Right renal cortex interstitium (tissue), 3 donors: Measurements from ENCODE around the gene CHST11. TPM values are rescaled to one million over a fixed set of nuclear protein-coding genes. Genes with fewer than 3 reads are reported as not detected.
"Not testable (repeated sequence)": the region's sequence is repeated elsewhere in the genome, so short reads cannot be mapped to it uniquely, and the experiment has no call there.

ENCODE experiments used
- DNase-seq, 3 donors: peaks; one replicate each; pipeline ENCODE4 v3.0.0-alpha.2; 2013; ENCODE audit warnings: low read depth in 3 of 3, low spot score in 2 of 3
- polyA plus RNA-seq, 3 donors: library from polyadenylated mRNA; unstranded; fragments of 120-200 nt; gene quantifications; one replicate each; pipeline ENCODE4 v1.2.1, GENCODE V29; 2013; ENCODE audit not compliant: insufficient read length in 3 of 3

CHST11 gene
- polyA plus RNA-seq, 3 donors: 7.3 to 8.6 (median 8.0) TPM

DNA sequence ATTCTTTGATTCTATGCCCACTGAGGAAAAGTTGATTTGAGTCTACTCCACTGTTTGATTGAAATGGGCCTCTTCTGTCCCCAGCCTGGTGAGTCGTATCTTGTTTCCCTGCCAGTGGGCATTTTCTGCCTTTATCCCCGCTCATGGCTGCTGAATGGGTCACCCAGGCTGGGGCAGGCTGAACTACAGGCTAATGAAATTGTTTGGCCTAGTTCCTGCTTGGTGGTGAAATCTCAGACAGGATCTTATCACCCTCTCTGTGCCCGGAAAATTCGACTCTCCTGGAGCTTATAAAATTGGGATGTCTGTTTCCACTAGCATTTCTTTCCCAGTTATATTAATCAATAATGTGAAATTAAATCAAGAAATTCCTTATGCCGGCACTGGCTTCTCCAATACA lies 65.0 kb downstream of the CHST11 start:
- no peak for DNase-seq

- DNase-seq: no peak
Measured at GRCh38 chr12:104522985-104523722, 66.4 kb downstream of the CHST11 start.

DNA sequence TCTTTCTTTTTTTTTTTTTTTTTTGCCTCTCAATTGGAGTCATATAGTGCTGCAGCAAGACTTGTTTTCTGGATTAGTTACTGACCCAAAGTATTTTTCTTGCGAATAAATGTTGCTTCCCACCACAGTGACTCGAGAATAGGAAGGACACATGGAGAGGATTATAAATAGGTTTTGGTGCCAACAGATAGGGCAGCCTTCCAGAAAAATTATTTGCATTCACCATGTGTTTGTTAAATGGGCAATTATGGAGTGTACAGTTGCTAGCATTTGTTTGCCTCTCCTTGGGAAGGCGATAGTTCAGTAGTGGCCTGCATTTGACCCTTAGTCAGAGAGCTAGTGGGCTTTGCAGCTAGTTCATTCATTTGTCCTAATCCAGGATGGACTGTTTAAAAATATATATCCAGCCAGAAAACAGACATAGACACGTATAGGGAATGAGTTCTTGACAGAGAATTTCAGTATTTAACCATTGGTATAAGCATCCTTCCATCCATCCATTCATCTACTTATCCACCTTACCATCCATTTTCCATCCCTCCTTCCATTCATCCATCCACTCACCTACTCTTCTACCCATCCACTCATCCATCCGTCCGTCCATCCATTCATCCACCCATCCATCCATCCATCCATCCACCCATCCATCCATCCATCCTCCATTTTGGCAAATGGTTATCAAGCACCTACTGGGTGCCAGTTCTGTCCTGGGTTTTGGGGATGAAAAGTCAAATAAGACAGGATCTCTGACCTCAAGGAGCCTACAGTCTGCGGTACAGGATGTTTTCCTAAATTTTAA lies 67.5 kb downstream of the CHST11 start:
- no peak for DNase-seq

DNA sequence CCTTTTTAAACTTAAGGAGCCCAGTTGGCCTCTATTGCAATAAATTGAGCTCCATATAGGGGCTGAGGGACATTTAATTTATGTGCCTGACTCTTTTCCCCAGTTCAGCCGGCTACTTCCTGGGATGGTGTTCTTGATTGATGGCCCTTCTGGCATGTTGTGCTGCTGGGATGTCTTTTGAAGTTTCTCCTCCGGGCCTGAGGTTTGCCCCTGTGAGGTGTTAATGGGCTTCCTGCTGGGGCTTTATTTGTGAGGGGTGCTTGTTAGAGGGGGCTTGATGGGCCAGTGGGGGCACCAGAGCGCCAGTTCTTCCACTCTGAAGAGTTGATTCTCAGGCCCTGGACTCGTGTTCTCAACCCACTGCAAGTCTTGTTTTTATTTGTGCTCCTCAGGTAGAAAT lies 69.6 kb downstream of the CHST11 start:
- DNase-seq: no peak

- no peak for DNase-seq
Measured at GRCh38 chr12:104526751-104527150, 70.0 kb downstream of the CHST11 start.

DNA sequence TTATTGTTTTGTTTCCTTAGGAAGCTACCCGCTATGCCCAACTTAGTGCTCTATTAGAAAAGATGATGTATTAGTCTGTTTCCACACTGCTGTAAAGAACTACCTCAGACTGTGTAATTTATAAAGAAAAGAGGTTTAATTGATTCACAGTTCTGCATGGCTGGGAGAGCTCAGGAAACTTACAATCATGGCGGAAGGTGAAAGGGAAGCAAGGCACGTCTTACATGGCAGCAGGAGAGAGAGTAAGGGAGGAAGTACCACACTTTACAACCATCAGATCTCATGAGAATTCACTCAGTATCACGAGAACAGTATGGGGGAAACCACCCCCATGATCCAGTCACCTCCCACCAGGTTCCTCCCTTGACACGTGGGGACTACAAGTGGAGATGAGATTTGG lies 70.9 kb downstream of the CHST11 start:
- DNase-seq: not testable (repeated sequence)

GRCh38 chr12:104529130-104529874 lies 72.6 kb downstream of the CHST11 start:
- DNase-seq: no peak

- no peak for DNase-seq
Measured at GRCh38 chr12:104532636-104533035, 75.9 kb downstream of the CHST11 start.

- DNase-seq: no peak
Measured at GRCh38 chr12:104533134-104533533, 76.4 kb downstream of the CHST11 start.

- no peak for DNase-seq
Measured at GRCh38 chr12:104534162-104534856, 77.6 kb downstream of the CHST11 start.

- no peak for DNase-seq
Measured at GRCh38 chr12:104534857-104535248, 78.1 kb downstream of the CHST11 start.

- no peak for DNase-seq
Measured at GRCh38 chr12:104535369-104535768, 78.6 kb downstream of the CHST11 start.

GRCh38 chr12:104536841-104537240 lies 80.1 kb downstream of the CHST11 start:
- no peak for DNase-seq

GRCh38 chr12:104538056-104538455 lies 81.3 kb downstream of the CHST11 start:
- no peak for DNase-seq

DNA sequence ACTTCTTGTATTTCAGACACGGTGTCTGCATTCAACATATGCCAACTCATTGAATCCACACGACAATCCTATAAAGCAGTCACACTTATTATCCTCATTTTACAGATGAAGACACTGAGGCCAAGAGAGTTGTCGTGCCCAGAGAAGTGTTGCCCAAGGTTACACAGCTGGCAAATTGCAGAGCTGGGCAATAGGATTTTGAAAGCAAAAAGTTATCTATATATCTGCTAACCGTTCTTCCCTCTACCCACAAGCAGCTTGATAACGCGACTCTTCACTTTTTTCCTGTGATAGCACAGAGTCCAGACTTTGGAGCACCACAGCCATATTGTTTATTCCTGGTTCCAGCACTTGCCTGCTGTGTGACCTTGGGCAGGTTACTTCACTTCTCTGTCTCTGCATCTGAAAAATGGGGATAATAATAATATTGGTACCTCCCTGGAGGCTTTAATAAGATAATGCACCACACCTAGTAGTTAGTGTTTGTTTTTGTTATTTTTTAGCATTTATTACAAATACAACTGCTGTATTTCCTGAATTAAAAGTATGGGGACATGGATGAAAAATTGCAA lies 82.2 kb downstream of the CHST11 start:
- no peak for DNase-seq

DNA sequence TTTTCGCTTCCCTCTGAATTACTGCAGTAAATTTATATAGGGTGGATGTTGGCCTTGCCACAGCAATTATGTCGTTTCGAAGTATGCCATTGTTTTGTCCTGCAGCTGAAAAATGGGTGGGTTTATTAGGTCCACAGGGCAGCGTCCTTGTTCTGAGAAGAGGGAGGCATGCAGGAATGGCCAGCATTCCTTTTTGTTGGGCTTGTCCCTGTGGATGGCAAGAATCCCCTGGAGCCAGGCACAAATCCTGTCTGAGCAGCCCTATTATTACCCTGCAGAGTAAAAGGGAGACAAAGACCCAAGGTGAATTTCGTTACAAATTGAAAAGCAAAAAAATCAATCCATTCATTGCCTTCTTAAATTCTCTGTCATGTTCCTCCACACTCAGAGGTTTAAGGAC lies 88.1 kb downstream of the CHST11 start:
- DNase-seq: no peak

DNA sequence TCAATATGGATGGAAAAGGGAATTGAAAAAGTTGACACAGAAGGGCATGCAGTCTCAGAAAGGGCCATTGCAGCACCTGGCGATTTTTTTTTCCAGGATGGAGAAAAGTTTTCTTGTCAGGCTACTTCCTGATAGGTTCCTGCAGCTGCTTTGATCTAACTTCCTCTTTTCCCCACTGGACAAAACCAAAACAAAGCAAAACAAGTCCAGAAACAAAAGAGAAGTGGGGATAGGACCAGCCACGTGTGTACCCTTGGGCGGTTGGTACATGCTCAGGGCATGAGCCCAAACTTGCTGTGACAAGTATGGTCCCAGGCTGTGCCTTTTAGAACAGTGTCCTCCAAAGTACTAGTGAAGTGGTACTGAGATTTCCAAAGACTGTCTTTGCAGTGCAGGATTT lies 89.8 kb downstream of the CHST11 start:
- no peak for DNase-seq

DNA sequence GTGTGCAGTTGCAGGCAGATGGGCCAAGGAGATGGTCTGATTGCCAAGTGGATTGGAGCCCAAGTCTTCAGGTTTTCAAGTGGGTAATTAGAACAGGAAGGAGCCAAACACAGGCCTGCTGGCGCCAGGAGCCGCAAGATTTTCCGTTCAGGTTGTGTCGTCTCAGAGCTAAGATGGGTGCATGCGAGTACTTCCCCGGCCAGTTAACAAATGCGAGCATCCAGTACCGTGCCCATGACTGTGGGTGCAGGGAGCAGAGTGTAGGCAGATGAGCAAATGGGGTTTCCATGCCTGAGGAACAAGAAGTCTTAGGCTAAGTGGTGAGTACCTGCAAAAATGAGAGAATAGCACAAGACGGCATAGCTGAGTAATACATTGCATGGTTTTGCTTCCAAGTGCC lies 90.5 kb downstream of the CHST11 start:
- no peak for DNase-seq

GRCh38 chr12:104549815-104550480 lies 93.2 kb downstream of the CHST11 start:
- no peak for DNase-seq
